Liver (tissue), 9 donors: ENCODE measurements around the gene FLT1. TPM values are rescaled to one million over a fixed set of nuclear protein-coding genes. Genes with fewer than 3 reads are reported as not detected.

Experiments
- DNase-seq: peaks from one replicate; pipeline ENCODE4 v3.0.0-alpha.2; 2017; ENCODE audit warnings: low spot score
- H3K27ac ChIP-seq, 2 donors: one replicate each; pipeline ENCODE4 v1.7.0; 2013; ENCODE audit warnings: inconsistent platforms in 2 of 2, low read length in 2 of 2, control low read depth in 1 of 2, low read depth in 1 of 2, mild to moderate bottlenecking in 1 of 2
- H3K27me3 ChIP-seq, 4 donors: one replicate each; pipeline versions ENCODE4 v1.6.1 to v1.7.0; 2013; ENCODE audit warnings: low read length in 3 of 4, inconsistent platforms in 1 of 4, mild to moderate bottlenecking in 1 of 4, moderate library complexity in 1 of 4; ENCODE audit not compliant: control insufficient read depth in 4 of 4, insufficient read depth in 4 of 4
- H3K36me3 ChIP-seq, 4 donors: one replicate each; pipeline versions ENCODE4 v1.6.1 to v1.7.0; 2013; ENCODE audit warnings: low read length in 3 of 4, mild to moderate bottlenecking in 3 of 4, low read depth in 1 of 4, moderate library complexity in 1 of 4; ENCODE audit not compliant: control insufficient read depth in 4 of 4, insufficient read depth in 3 of 4
- H3K4me1 ChIP-seq, 4 donors: one replicate each; pipeline versions ENCODE4 v1.6.1 to v1.7.0; 2013; ENCODE audit warnings: low read length in 3 of 4, mild to moderate bottlenecking in 3 of 4, moderate library complexity in 1 of 4; ENCODE audit not compliant: control insufficient read depth in 4 of 4, insufficient read depth in 4 of 4
- H3K4me3 ChIP-seq, 3 donors: one replicate each; pipeline versions ENCODE4 v1.6.1 to v1.7.0; 2013; ENCODE audit warnings: low read length in 3 of 3, control low read depth in 1 of 3, low read depth in 1 of 3, mild to moderate bottlenecking in 1 of 3
- H3K9ac ChIP-seq, 2 donors: one replicate each; pipeline ENCODE4 v1.7.0; 2013; ENCODE audit warnings: low read length in 2 of 2, mild to moderate bottlenecking in 2 of 2, moderate library complexity in 2 of 2, control low read depth in 1 of 2, low read depth in 1 of 2
- H3K9me3 ChIP-seq, 4 donors: one replicate each; pipeline versions ENCODE4 v1.6.1 to v1.7.0; 2013; ENCODE audit warnings: low read length in 3 of 4; ENCODE audit not compliant: control insufficient read depth in 4 of 4
- EGR1 ChIP-seq, 2 donors: IDR thresholded peaks; 2 replicates each; pipeline ENCODE4 v1.6.1; 2016 to 2018; ENCODE audit warnings: antibody characterized with exemption in 2 of 2, low read depth in 2 of 2
- FOXA1 ChIP-seq: IDR thresholded peaks from 2 replicates; pipeline ENCODE4 v1.6.1; 2016; ENCODE audit warnings: antibody characterized with exemption
- HNF4A ChIP-seq, 2 donors: conservative IDR thresholded peaks; 2 replicates each; pipeline ENCODE4 v1.6.1; 2016; ENCODE audit warnings: antibody characterized with exemption in 2 of 2, mild to moderate bottlenecking in 2 of 2
- HNF4G ChIP-seq: IDR thresholded peaks from 2 replicates; pipeline ENCODE4 v1.6.1; 2016; ENCODE audit warnings: antibody characterized with exemption
- JUND ChIP-seq, 2 donors: IDR thresholded peaks; 2 replicates each; pipeline ENCODE4 v1.6.1; 2016; ENCODE audit warnings: antibody characterized with exemption in 2 of 2
- NR2F2 ChIP-seq: IDR thresholded peaks from 2 replicates; pipeline ENCODE4 v1.6.1; 2016; ENCODE audit warnings: antibody characterized with exemption
- RAD21 ChIP-seq, 2 donors: IDR thresholded peaks; 2 replicates each; pipeline ENCODE4 v1.6.1; 2016; ENCODE audit warnings: antibody characterized with exemption in 2 of 2, mild to moderate bottlenecking in 2 of 2
- SP1 ChIP-seq: IDR thresholded peaks from 2 replicates; pipeline ENCODE4 v1.6.1; 2018; ENCODE audit warnings: antibody characterized with exemption, mild to moderate bottlenecking
- TAF1 ChIP-seq: conservative IDR thresholded peaks from 2 replicates; pipeline ENCODE4 v1.6.1; 2016; ENCODE audit warnings: antibody characterized with exemption, mild to moderate bottlenecking
- YY1 ChIP-seq: IDR thresholded peaks from 2 replicates; pipeline ENCODE4 v1.6.1; 2016; ENCODE audit warnings: antibody characterized with exemption, mild to moderate bottlenecking
- WGBS: extraction: QIAGEN DNeasy Blood & Tissue Kit; methylation state at CpG from one replicate; pipeline ENCODE4 v1.1.7; 2013; 5-methylcytosine and 5-hydroxymethylcytosine counted together
- polyA plus RNA-seq, 2 donors: library from polyadenylated mRNA; stranded (reverse) in 1 of 2; unstranded in 1 of 2; fragments of 200-250 nt in 1 of 2; fragments of >200 nt in 1 of 2; fragmentation: Nextera tagmentation in 1 of 2; extraction: Ambion mirVana in 1 of 2; gene quantifications; one replicate each; pipeline versions ENCODE4 v1.2.1 to v1.2.3, GENCODE V29; 2013 to 2015
- total RNA-seq, 2 donors: library from RNA; depleted of rRNA; stranded (reverse); fragments of >200 nt; gene quantifications; one replicate each; pipeline ENCODE4 v1.2.3, GENCODE V29; 2014
- TF ChIP-seq, protein P1 (sequence below): IDR thresholded peaks from 2 replicates; pipeline ENCODE4 v1.6.1; 2016; ENCODE audit warnings: antibody characterized with exemption
- TF ChIP-seq, protein P2 (sequence below): IDR thresholded peaks from 2 replicates; pipeline ENCODE4 v1.6.1; 2016; ENCODE audit warnings: antibody characterized with exemption
- TF ChIP-seq, protein P3 (sequence below): fragments of 150-350 bp; IDR thresholded peaks from 2 replicates; pipeline ENCODE4 v1.5.1; 2017; ENCODE audit warnings: improper control_type of control experiment, low read depth, low read length; ENCODE audit not compliant: missing input control
- TF ChIP-seq, protein P4 (sequence below): IDR thresholded peaks from 2 replicates; pipeline ENCODE4 v1.6.1; 2016; ENCODE audit warnings: antibody characterized with exemption
- TF ChIP-seq, protein P5 (sequence below): IDR thresholded peaks from 2 replicates; pipeline ENCODE4 v1.6.1; 2016; ENCODE audit warnings: antibody characterized with exemption, mild to moderate bottlenecking
- donor health status: healthy.
- donor health status: healthy.
- donor health status: healthy.
- donor health status: healthy.
- donor health status: healthy.

The FLT1 gene
- total and polyA plus RNA-seq, 4 donors: 4.1 to 19.7 (median 9.3) TPM

DNA sequence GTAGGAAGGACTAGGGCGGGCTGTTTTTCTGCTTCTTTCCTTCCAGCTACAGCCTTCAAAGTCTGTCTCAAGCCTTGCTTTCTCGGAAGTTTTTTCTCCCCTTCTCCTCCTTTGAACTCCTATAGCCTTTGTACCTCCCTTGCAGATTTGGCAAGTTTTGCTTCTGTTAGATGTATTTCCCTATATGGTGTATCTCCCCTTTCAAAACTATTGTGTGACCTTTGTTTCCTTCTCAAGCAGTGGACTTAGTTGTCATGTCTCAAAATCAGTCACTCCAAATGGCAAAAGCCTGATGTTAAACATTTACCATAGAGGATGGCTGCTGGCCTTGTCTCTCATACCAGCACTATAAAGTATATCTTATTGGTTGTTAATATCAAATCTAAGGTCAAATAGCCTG lies 152.7 kb downstream of the FLT1 start:
- H3K27ac ChIP-seq: no peak overlapping the region

DNA sequence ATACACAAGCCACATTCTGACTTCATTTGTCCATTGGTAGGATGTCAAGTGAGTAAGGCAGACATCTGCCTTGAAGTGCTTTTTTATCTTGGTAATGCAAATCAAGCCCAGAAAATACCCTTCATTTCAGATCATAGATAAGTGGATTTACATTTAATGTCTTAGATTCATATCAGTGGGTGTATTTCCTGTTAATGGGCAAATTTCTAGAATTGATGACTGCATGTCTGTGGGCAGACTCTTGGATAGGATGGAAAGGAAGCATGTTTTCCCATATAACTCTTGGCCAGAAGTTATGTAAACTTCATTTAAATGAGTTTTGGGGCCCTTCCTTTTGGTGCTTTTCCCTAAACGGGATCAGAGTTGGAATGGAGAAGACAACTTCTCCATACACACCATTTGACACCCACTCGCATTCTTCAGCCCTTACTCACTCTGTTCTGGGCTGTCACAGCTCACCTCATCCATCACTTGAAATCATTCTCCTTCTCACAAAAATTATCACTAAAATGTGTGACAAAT lies 154.6 kb downstream of the FLT1 start:
- no peak overlapping the region for H3K4me3 ChIP-seq
- TF ChIP-seq JUND (IDR thresholded peaks at IDR 0.05) (no peak), RAD21 (IDR thresholded peaks at IDR 0.05) (no peak), FOXA1 (no peak), YY1 (no peak), EGR1 (IDR thresholded peaks at IDR 0.05; ENCODE audit: low read depth in 2 of 2) (no peak), NR2F2 (no peak), TAF1 (no peak)
- TF ChIP-seq, protein P1, sequence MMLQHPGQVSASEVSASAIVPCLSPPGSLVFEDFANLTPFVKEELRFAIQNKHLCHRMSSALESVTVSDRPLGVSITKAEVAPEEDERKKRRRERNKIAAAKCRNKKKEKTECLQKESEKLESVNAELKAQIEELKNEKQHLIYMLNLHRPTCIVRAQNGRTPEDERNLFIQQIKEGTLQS: no peak
- TF ChIP-seq, protein P2, sequence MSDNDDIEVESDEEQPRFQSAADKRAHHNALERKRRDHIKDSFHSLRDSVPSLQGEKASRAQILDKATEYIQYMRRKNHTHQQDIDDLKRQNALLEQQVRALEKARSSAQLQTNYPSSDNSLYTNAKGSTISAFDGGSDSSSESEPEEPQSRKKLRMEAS: no peak
- TF ChIP-seq, protein P3, sequence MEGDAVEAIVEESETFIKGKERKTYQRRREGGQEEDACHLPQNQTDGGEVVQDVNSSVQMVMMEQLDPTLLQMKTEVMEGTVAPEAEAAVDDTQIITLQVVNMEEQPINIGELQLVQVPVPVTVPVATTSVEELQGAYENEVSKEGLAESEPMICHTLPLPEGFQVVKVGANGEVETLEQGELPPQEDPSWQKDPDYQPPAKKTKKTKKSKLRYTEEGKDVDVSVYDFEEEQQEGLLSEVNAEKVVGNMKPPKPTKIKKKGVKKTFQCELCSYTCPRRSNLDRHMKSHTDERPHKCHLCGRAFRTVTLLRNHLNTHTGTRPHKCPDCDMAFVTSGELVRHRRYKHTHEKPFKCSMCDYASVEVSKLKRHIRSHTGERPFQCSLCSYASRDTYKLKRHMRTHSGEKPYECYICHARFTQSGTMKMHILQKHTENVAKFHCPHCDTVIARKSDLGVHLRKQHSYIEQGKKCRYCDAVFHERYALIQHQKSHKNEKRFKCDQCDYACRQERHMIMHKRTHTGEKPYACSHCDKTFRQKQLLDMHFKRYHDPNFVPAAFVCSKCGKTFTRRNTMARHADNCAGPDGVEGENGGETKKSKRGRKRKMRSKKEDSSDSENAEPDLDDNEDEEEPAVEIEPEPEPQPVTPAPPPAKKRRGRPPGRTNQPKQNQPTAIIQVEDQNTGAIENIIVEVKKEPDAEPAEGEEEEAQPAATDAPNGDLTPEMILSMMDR: no peak
- no peak overlapping the region for H3K27ac ChIP-seq
- H3K9ac ChIP-seq: no peak overlapping the region
- WGBS: 92% methylated on average over 2 of the region's 2 CpGs
- no peaks in the 10 kb centered on the region for H3K27me3 ChIP-seq
- peaks cover 0 to 8% (median 0%) of the 10 kb centered on the region in 4 donors for H3K4me1 ChIP-seq
- no peak for DNase-seq
- H3K36me3 ChIP-seq: no peaks in the 10 kb centered on the region
- H3K9me3 ChIP-seq: no peaks in the 10 kb centered on the region

More for the DNA sequence above, 152.7 kb downstream of the FLT1 start:
- Histone ChIP-seq H3K9ac (no peak overlapping the region), H3K9me3 (no peaks in the 10 kb centered on the region), H3K27me3 (no peaks in the 10 kb centered on the region), H3K36me3 (no peaks in the 10 kb centered on the region), H3K4me1 (peaks cover 0 to 8% (median 0%) of the 10 kb centered on the region in 4 donors), H3K4me3 (no peak overlapping the region)
- TF ChIP-seq EGR1 (IDR thresholded peaks at IDR 0.05; ENCODE audit: low read depth in 2 of 2): no peak
- no peak for TF ChIP-seq TAF1
- TF ChIP-seq NR2F2: no peak
- TF ChIP-seq HNF4A (conservative IDR thresholded peaks at IDR 0.05): no peak
- no peak for TF ChIP-seq SP1
- TF ChIP-seq, protein P4, sequence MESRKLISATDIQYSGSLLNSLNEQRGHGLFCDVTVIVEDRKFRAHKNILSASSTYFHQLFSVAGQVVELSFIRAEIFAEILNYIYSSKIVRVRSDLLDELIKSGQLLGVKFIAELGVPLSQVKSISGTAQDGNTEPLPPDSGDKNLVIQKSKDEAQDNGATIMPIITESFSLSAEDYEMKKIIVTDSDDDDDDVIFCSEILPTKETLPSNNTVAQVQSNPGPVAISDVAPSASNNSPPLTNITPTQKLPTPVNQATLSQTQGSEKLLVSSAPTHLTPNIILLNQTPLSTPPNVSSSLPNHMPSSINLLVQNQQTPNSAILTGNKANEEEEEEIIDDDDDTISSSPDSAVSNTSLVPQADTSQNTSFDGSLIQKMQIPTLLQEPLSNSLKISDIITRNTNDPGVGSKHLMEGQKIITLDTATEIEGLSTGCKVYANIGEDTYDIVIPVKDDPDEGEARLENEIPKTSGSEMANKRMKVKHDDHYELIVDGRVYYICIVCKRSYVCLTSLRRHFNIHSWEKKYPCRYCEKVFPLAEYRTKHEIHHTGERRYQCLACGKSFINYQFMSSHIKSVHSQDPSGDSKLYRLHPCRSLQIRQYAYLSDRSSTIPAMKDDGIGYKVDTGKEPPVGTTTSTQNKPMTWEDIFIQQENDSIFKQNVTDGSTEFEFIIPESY: no peak
- TF ChIP-seq JUND (IDR thresholded peaks at IDR 0.05): no peak
- TF ChIP-seq, protein P2: no peak
- no peak for TF ChIP-seq FOXA1
- no peak for TF ChIP-seq YY1
- no peak for TF ChIP-seq HNF4G
- TF ChIP-seq, protein P3: no peak
- TF ChIP-seq, protein P1: no peak
- TF ChIP-seq, protein P5, sequence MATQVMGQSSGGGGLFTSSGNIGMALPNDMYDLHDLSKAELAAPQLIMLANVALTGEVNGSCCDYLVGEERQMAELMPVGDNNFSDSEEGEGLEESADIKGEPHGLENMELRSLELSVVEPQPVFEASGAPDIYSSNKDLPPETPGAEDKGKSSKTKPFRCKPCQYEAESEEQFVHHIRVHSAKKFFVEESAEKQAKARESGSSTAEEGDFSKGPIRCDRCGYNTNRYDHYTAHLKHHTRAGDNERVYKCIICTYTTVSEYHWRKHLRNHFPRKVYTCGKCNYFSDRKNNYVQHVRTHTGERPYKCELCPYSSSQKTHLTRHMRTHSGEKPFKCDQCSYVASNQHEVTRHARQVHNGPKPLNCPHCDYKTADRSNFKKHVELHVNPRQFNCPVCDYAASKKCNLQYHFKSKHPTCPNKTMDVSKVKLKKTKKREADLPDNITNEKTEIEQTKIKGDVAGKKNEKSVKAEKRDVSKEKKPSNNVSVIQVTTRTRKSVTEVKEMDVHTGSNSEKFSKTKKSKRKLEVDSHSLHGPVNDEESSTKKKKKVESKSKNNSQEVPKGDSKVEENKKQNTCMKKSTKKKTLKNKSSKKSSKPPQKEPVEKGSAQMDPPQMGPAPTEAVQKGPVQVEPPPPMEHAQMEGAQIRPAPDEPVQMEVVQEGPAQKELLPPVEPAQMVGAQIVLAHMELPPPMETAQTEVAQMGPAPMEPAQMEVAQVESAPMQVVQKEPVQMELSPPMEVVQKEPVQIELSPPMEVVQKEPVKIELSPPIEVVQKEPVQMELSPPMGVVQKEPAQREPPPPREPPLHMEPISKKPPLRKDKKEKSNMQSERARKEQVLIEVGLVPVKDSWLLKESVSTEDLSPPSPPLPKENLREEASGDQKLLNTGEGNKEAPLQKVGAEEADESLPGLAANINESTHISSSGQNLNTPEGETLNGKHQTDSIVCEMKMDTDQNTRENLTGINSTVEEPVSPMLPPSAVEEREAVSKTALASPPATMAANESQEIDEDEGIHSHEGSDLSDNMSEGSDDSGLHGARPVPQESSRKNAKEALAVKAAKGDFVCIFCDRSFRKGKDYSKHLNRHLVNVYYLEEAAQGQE: no peak
- DNase-seq: no peak
- 90% methylated on average over 2 of the region's 2 CpGs for WGBS
